Measurements from ENCODE around the gene CHADL. TPM values are rescaled to one million over a fixed set of nuclear protein-coding genes. Genes with fewer than 3 reads are reported as not detected.

CHADL gene, protein sequence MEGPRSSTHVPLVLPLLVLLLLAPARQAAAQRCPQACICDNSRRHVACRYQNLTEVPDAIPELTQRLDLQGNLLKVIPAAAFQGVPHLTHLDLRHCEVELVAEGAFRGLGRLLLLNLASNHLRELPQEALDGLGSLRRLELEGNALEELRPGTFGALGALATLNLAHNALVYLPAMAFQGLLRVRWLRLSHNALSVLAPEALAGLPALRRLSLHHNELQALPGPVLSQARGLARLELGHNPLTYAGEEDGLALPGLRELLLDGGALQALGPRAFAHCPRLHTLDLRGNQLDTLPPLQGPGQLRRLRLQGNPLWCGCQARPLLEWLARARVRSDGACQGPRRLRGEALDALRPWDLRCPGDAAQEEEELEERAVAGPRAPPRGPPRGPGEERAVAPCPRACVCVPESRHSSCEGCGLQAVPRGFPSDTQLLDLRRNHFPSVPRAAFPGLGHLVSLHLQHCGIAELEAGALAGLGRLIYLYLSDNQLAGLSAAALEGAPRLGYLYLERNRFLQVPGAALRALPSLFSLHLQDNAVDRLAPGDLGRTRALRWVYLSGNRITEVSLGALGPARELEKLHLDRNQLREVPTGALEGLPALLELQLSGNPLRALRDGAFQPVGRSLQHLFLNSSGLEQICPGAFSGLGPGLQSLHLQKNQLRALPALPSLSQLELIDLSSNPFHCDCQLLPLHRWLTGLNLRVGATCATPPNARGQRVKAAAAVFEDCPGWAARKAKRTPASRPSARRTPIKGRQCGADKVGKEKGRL
- total RNA-seq: 0.28 and 1.1 TPM in 2 replicates

DNA sequence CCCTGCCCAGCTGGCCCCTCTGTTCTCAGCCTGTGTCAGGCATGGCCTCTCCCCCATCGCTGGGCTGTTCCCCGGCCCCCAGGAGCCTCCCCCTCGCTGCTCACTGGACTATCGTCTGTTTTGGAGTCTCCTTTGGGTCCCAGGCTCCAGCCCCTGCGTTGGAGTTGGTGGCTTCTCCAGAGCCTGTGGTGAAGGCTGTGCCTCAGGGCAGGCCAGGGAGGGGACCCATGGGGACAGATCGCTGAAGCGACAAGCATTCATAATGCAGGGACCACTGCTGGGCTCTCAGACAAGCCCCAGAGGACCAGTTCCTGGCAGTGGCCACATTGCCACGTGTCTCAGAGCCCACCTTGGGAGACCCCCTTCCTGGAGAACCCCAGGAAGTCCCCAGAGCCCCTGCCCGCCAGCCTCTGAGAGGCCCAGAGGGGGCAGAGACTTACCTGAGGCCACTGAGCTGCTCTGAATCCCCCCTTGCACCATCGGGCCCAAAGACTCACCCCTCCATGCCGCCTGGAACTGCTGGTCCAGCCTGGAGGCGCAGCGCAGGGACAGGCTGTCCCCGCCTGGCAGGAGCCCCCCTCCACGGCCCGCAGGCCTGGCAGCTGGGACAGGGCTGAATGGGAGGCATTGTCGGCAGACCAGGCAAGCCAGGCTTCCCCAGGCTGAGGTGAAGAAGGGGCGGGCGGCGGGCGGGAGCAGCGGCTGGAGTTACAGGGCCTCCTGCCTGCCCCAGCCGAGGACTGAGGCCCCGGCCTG, at the start of gene CHADL:
Gene CHADL, minus strand, starts transcription at position 555 of the 756 bp plus-strand sequence. Its CDS starts 50 bp downstream, at position 505.

DNA sequence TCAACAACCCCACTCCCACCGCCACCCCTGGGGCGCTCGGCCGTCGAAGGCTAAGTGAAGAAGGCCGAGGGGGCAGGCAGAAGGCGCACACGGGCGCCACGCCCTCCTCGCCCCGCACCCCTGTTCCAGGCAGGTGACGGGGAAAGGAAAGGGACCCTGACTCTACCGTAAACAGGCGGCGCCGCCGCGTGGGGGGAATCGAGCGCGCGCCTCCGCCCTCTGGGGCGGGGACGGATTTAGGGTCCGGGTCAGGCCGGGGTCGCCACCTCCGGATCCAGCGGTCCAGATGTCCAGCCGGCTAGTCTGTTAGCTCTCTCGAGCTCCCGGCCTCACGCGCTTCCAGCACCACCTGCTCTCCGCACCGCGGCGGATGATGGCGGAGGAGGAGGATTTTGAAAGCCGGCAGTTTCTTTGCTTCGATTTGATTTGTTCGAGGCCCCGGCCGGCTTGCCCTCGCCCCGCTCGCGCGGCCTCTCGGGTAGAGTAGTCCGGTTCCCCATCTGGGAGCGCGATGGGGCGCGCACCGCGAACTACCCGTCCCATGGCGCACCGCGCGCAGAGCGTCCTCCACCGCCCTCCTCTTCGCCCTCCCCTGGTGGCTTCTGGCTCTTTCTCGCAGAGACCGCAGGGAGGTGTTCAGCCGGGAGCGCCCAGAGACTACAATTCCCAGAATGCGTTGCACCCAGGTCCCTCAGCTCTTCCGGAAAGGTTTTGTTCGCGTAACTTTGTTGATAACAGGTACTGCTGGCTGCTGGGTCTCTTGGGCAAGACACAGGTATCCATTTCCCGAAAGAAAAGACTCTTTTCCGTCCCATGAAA, 45.3 kb upstream of the CHADL start, which contains the start of gene RANGAP1:
Gene RANGAP1, minus strand, starts transcription at position 368 of the 819 bp plus-strand sequence. CDS start 5,143 bp downstream, outside the sequence.

DNA sequence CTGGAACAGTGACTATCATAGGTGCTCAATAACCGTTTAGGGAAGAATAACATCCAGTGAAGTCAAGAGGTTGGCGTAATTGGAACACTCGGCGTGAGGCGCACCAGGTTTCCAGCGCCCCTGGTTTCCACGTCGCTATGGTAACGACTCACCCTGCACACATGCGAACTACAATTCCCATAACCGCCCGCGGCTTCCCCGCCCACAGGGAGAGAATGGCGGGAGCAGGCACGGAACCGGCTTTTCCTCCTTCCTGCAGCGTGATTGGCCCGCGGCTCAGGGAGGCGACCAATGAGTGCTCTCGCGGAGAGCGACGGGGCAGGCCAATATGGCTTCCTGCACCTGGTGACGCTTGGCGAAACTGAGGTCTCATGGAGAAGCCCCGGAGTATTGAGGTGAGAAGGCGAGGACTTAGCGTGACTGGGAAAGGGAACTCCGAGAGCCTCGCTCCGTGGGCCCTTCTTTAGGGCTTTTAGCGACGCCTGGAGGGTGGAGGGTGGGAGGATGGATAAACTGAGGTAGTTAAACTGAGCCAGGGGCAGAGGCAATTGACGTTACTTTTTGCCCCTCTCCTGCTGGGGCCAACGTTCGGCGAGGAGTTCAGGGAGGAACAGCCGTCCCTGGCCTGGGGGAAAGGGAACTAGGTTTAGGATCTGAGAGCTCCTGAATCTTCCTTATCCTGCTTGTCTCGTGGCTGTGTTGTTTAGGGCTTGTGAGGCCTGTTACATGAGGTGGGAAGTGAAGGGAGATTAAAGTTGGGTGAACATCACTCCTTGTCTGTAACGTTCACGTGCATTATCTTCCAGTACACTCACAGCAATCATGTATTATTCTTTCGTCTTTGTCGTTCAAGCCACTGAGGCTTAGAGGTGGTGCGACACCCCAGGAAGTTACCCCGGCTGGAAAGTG, 35.5 kb downstream of the CHADL start, which contains the start of gene L3MBTL2:
Gene L3MBTL2, plus strand, starts transcription at position 321 of the 909 bp plus-strand sequence. Its CDS starts 51 bp downstream, at position 372.

Other genes starting within 250 kb of the CHADL start
- gene EP300, start 148.3 kb downstream of the CHADL start, total RNA-seq: 30.4 and 47.3 TPM in 2 replicates
- 22.6 and 27.8 TPM in 2 replicates for gene L3MBTL2, start 35.6 kb downstream of the CHADL start, total RNA-seq
- gene RANGAP1, start 45.3 kb upstream of the CHADL start, total RNA-seq: 81.8 and 106 TPM in 2 replicates
- 50.9 and 73.5 TPM in 2 replicates for gene ZC3H7B, start 60.6 kb upstream of the CHADL start, total RNA-seq
- gene TEF, start 141.0 kb upstream of the CHADL start, total RNA-seq: 2.0 and 4.1 TPM in 2 replicates
- gene TOB2, start 205.9 kb upstream of the CHADL start, total RNA-seq: 13.9 and 16.5 TPM in 2 replicates
- 74.2 and 84.1 TPM in 2 replicates for gene PHF5A, start 227.8 kb upstream of the CHADL start, total RNA-seq
- 73.3 and 73.9 TPM in 2 replicates for gene ACO2, start 228.2 kb upstream of the CHADL start, total RNA-seq